ENCODE measurements around the gene USP15.

DNA sequence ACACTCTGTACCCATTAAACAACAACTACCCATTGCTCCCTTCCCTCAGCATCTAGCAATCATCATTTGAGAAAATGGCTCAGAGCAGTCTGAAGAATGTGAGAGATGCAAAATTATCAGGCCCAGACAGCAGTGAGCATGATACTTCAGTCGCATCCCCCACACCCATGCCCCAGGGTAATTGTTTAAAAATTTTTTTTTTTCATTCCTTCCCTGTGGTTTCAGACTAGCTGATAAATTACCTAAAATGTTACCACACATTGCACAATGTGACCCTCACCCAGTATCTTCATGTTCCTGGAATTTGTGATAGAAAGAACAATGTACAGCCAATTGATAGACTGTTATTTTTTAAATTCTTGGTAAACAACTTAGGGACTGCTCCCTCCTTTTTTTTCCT lies 11.3 kb upstream of the USP15 start:
- no peak for TF ChIP-seq CTCF (IDR thresholded peaks at IDR 0.05)
- TF ChIP-seq POLR2A (IDR thresholded peaks at IDR 0.05) = no peak
